H54 (cell line): ENCODE measurements around the gene ATP6V0E1.

Experiments used
- DNase-seq: peaks from one replicate; pipeline ENCODE4 v3.0.0; 2011; ENCODE audit warnings: low spot score, mixed read lengths; ENCODE audit not compliant: insufficient read length
- FAIRE-seq: peaks from 3 replicates; lab custom pipeline; 2011; peaks lifted over from hg19 to GRCh38; lab: Jason Lieb, UNC
- POLR2A ChIP-seq: IDR thresholded peaks from 2 replicates; pipeline ENCODE4 v1.6.1; 2011; ENCODE audit warnings: low read depth, mild to moderate bottlenecking, low read length

Gene ATP6V0E1

GRCh38 chr5:172950176-172950965, 33.2 kb upstream of the ATP6V0E1 start:
- FAIRE-seq (no peak), DNase-seq (no peak)
- no peak for TF ChIP-seq POLR2A

- FAIRE-seq = no peak
- no peak for TF ChIP-seq POLR2A
- no peak for DNase-seq
Observed at GRCh38 chr5:172951371-172952033, 32.1 kb upstream of the ATP6V0E1 start.

- FAIRE-seq (no peak), DNase-seq (no peak)
- no peak for TF ChIP-seq POLR2A
Observed at GRCh38 chr5:172952034-172952511, 31.5 kb upstream of the ATP6V0E1 start.

GRCh38 chr5:172953776-172954675, 29.5 kb upstream of the ATP6V0E1 start:
- DNase-seq = peak; percentile 36
- no peak for TF ChIP-seq POLR2A
- no peak for FAIRE-seq

- no peak for TF ChIP-seq POLR2A
- FAIRE-seq = no peak
Observed at GRCh38 chr5:172954751-172955159, 28.8 kb upstream of the ATP6V0E1 start.

GRCh38 chr5:172956228-172956627, 27.3 kb upstream of the ATP6V0E1 start:
- TF ChIP-seq POLR2A = no peak
- no peak for FAIRE-seq

More at GRCh38 chr5:172954751-172955159, 28.8 kb upstream of the ATP6V0E1 start:
- DNase-seq = no peak

GRCh38 chr5:172956936-172957335, 26.6 kb upstream of the ATP6V0E1 start:
- FAIRE-seq = no peak
- no peak for TF ChIP-seq POLR2A
- DNase-seq = no peak

More at GRCh38 chr5:172956228-172956627, 27.3 kb upstream of the ATP6V0E1 start:
- DNase-seq = no peak

- TF ChIP-seq POLR2A = no peak
- FAIRE-seq (no peak), DNase-seq (no peak)
Observed at GRCh38 chr5:172957458-172957857, 26.1 kb upstream of the ATP6V0E1 start.

GRCh38 chr5:172958331-172959046, 25.1 kb upstream of the ATP6V0E1 start:
- TF ChIP-seq POLR2A = no peak
- DNase-seq (peak; percentile 53), FAIRE-seq (no peak)

- no peak for TF ChIP-seq POLR2A
- DNase-seq = no peak
- no peak for FAIRE-seq
Observed at GRCh38 chr5:172959824-172960799, 23.5 kb upstream of the ATP6V0E1 start.

- no peak for TF ChIP-seq POLR2A
- DNase-seq (no peak), FAIRE-seq (no peak)
Observed at GRCh38 chr5:172969921-172970320, 13.7 kb upstream of the ATP6V0E1 start.

GRCh38 chr5:172971482-172971881, 12.1 kb upstream of the ATP6V0E1 start:
- no peak for TF ChIP-seq POLR2A
- FAIRE-seq (no peak), DNase-seq (no peak)

- no peak for TF ChIP-seq POLR2A
Observed at GRCh38 chr5:172972552-172972951, 11.0 kb upstream of the ATP6V0E1 start.

More at GRCh38 chr5:172972552-172972951, 11.0 kb upstream of the ATP6V0E1 start:
- DNase-seq = no peak
- FAIRE-seq = no peak
